NCI-H1048 (cell line): ENCODE data around the gene USP25.

Source experiments
- DNase-seq: peaks from one replicate; lab custom pipeline; 2025; lab: John Stamatoyannopoulos, UW

Gene USP25

DNA sequence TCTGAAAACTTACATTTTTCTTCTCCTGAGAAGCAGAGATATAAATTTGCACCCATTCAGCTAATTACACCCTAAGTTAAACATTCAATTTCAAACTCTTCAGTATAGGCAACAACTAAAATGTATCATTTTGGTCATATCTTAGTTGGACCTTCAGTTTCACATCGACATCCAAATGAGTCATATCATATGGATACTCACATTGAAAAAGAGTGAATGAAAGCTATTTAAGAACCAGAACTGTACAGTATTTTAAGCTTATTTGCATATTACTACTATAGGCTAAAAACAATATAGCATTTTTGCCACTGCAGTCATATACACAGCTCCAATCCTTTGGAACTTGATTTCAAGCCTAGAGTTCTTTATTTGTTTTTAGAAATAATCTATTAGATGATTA lies 33.6 kb downstream of the USP25 start:
- no peak for DNase-seq

DNA sequence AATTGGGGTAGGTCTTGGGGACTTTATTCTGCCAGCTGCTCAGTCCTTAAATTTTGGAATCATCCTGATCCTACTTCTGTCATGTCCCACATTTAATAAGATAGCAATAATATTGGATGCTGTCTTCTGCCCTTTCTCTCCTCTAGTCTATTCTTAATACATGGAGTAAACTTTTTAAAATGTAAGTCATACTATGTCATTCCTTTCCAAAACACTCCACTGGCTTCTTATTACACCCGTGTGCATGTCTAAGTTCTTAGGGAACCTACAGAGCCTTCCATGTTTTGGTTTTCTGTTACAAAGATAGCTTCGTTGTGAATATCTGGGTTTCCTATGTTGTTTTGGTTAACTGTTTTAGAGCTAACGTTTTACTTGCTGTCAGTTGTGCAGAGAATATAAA lies 35.1 kb downstream of the USP25 start:
- DNase-seq, result no peak

DNA sequence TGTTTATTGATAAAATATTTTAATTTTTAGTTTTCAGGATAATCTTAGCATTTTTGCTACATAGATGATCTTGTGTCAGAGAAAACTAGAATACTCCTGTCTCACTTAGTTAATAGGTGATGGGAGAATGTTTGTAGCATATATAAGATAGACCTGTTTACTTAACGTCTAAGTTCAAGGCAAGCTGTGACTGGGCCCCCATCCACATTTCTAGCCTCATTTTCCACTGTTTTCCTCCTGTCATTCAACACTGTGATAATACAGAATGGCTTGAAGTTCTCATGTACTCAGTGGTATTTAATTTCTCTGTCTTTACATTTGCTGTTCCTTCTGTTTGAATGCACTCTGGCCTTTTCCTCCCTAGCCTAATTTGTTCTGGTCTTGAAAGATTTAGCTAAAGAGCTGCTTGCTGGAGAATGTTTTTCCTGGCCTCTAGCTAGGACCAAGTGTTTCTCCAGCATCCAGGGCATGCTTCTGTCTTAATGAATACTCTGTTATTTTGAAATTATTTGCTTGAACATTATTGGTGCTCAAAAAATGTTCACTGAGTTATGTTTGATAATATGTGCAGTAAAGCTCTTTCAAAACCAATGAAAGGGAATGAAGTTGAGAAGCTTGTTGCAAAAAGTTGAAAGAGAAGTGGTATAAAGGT lies 37.3 kb downstream of the USP25 start:
- DNase-seq, result no peak

DNA sequence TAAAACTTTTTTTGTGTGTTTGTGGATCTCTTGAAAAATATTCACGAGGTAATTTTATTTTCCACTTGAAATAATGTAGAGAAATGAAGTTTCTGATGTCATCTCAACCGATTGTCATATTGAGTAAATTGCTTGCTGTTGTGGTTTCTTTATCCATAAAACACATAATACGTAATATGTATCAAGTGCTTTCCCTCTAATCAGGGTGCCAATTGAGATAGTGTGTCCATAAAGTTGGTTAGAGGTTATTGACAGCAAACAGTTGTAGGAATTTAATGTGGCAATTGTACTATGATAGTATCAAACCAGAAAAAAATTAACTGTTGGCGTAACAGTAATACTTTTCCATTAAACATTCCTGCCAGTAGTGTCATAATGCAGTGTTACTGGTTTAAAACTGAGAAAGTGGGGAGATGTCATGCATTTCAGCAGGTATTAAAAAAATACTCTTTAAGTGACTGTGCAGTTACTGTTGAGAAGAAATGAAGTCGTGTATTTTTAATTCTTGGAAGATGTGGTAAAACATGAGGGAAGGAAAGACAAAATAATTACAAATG lies 38.3 kb downstream of the USP25 start:
- DNase-seq, result no peak

DNA sequence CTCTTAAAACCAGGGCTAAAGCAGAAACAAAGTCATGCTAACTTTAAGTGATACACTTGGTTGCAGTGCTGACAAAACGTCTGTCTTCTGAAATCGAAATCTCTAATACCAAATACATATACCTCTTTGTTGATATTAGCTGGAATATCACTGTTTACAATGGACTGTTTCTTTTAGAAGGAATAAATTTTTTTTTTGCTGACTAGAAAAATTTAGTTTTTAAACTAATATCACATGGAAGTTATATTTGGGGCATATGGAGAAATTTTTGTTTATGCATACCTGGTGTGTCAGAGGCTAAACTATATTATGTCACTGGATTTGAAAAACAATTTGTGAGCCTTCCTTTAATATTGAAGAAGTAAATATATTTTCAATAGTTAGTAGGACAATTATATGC lies 39.1 kb downstream of the USP25 start:
- DNase-seq, result no peak

DNA sequence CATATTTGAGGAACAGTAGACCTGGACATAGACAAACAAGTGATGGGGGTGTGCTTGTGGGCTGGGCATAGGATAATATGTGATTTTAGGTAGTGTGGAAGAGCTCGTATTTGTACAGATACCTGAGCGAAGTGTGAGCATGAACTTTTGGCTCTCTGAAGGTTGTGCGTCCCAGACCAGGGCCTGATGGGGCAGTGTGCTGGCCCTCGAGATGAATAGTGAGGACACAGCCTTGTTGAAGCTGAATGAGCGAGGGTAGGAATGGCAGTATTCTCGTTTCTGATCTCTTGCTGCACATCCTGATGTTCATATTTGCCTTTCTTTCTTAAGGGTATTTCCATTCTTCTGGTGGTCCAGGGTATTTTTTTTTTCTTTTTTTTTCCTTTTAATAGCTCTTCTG lies 41.5 kb downstream of the USP25 start:
- no peak for DNase-seq

DNA sequence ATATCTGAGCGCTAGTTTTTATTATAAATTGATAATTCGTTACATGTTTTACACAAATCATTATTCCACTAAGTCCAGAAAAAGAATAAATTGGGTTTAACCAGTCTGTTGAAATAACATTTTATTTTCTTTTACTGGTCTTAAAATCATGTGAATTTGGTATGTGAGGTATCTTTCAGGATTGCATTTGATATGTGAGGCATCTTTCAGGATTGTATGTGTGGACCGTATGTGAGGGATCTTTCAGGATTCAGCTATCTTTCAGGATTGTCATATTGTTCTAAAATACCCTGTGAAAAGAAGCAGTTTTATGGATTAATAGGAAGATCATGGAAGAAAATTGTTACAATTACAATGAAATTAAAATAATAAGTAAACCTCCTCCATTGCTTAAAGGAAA lies 42.9 kb downstream of the USP25 start:
- DNase-seq, result no peak

DNA sequence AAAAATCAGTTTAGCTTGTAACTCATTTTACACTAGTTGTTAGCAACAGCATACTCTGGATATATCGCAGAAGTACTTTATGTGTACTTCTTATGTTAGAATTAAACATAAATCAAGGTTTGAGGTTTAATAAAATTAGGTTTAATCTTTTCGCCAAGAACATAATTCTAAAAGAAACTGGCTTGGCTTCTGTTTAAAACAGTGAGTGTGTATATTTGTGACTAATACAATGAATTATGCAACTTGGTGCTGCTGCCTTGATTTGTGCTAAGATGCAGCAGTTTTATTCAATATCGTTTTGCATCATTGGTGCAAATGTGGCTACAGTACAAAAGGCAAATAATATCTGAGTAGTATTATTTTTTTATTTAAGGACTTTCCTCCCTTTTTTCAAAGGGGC lies 44.8 kb downstream of the USP25 start:
- DNase-seq, result no peak

DNA sequence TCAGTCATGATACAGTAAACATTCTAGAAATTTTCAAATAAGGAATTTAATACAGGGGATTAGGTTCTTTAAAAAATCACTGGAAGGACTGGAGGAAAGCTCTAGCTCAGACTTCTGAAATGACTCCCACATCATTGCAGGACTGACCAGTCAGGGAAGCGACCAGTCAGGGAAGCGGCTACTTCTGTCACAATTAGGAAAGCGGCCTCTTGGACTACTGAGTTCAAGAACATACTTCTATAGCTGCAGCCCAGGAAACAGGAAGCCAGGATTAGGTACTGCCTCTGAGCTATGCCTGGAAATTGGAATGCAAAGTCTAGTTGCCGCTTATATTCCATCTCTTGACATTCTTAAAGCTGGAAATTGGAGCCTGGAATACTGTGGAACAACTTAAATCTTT lies 45.5 kb downstream of the USP25 start:
- DNase-seq, result no peak

DNA sequence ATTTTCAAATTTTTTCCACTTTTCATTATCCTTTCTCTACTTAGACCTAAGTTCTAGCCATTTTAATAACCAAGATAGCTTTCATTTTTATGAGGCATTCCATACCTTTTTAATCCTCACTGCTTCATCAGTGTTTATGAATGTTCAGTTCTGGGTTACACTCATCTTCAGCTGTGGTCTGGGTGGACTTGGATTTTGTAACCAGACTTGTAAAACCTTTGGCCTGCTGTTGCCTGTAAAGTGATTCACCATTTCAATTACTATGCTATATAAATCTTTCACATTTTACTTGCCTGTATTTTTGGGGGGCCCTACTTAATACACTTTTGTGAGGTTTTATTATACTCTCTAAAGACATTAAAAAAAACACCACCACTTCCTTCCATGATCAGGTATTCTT lies 46.2 kb downstream of the USP25 start:
- DNase-seq, result no peak

DNA sequence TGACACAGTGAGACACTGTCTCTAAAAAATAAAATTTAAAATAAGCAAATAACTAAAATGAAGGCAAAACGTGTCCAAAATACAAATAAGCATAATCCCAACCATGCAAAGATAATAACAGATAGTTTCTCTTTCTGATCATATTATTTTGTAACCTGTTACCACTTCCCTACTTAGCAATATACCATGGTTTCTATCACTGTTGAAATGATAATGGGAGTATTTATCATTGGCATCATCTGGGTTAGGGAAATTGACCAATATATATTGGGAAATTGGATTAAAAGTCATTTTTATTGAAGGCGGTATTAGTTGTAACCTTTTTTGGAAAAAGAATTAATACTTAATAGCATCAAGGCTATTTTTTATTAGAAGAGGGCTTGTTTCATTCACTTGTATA lies 47.0 kb downstream of the USP25 start:
- no peak for DNase-seq

DNA sequence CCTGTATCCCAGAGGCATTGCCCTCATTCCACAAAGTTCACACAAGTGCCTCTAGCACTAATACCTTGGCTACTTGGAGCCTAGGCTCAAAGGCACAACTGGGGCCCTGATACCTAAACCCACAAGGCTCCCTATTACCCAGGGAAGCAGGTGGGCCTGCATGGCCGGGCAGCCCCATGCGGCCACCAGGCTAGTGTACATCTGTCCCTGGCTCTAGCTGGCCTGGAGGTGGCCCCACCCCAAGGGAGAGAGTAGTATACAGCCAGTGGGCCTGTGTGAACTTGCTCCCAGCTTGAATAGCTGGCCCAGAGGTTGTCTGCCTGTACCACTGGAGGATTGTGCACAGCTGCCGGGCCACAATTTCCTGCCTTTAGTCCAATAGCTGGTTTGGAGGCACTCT lies 52.2 kb downstream of the USP25 start:
- no peak for DNase-seq

DNA sequence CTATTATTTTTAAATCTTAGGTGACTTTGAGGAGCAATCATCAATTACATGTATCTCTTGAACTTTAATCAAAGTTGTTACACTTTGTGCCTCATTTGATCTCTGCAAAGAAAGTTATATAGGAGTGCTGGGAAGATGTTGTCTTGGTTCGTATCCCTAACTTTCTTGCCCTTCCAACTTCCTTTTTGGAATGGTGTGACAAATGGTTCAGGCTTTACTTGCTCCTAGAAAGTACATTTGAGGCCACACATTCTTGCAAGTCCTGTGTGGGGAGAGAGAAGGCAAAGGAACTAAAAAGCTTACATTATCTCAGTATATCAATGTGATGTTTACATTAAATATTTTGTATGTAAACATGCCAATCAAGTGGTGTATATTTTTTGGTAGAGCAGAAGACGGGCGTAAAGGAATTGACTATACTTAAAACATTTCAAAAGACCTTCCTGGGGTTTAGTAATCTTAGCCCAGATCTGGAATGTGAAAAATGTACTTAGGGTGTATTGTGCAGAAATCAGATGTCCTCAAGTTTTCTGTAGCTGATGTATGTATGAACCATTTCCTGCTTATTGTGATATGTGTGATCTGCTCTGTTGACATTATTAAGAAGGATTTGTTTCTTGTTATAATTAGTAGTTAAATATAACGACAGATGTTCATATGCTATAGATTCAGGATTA lies 59.2 kb downstream of the USP25 start:
- no peak for DNase-seq

DNA sequence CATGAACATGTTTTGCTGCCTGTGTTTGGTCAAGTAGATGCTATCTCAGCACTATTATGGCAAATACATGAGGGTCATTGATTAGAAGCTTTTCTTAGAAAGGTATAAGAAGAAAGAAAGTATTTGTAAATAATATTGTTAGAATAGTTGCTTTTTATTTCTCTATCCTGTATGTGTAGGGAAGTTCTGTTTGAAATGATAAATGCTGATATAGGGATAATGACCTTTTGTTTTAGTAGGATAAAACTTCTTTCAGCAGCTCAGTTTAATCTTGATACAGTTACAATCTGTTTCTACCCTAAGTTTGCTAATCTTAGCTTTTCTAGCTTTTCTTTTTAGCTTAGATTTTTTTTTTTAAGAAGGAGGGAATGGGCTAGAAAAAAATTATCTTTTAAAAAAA lies 63.3 kb downstream of the USP25 start:
- no peak for DNase-seq

DNA sequence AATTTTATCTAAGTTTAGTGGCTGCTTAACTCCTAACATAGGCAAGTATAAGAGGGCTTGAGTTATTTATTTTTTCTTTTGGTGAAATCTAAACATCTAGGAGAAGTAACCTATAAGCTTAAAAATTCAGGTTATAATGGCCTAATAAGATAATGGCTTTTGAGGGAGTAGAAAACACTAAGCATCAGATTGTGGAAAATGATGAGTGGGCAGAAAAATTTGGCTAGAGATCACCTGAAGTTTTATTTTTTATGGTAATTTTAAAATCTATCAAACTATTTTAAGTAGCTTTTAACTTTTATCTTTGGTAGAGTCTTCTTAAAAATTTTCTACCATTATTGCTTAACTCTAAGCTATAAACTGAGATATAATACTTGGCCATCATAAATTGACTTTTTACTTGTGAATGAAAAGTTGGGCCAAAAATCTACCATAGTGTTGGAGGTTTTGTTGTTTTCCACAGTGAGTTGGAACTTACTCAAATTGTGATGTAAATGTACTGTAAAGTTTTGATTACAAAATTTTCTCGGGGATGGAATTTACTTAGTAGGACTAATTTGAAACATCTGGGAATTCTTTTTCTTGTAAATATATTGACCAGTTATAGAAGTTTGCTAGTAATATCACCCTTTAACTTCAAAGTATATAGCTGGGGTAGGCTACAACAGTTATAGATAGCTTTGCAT lies 63.9 kb downstream of the USP25 start:
- no peak for DNase-seq

DNA sequence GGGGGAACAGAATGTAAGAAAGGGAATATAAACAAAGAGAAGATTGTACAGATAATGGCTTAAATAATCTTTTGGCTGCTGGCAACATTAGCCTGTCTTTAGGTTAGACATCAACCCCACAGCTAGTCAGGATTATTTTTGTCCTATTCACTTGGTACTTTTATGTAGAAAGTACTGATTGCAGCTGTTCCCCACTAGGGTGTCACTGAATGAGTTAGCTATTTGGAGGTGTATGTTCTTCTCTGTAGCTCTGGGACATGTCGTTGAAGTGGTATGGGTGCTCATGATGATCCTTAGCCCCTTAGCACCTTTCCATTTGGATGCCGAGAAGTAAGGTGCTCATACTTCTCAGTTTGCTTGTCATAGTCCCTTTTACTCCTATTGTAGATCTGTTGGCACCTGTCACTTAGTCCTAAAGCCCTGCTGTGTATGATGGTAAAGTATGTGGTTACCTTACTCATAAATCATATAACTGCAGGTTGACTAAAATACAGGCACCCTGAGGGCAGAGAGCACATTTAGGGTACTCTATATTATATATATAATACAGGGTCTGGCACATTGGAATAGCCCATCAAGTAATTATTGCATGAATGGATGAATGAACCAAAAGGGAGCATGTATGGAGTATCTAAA lies 64.6 kb downstream of the USP25 start:
- DNase-seq, result no peak

DNA sequence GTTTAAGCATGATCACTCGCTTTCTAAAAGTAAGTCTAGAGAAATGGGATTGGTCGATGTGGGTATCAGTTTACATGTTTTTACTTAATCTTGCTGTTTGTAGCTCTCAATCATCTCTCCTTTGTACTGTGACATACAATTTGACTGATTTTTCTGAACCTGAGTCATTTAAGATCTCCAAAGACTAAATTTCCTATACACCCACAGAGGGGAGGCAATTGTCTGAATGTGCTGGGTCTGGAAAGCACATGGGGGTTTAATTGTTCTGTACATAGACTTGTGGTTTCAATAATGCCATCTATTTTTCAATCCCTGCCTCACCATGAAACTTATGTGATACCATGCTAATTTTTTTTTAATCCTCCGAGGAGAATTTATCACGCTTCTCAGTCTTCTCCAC lies 65.8 kb downstream of the USP25 start:
- no peak for DNase-seq

DNA sequence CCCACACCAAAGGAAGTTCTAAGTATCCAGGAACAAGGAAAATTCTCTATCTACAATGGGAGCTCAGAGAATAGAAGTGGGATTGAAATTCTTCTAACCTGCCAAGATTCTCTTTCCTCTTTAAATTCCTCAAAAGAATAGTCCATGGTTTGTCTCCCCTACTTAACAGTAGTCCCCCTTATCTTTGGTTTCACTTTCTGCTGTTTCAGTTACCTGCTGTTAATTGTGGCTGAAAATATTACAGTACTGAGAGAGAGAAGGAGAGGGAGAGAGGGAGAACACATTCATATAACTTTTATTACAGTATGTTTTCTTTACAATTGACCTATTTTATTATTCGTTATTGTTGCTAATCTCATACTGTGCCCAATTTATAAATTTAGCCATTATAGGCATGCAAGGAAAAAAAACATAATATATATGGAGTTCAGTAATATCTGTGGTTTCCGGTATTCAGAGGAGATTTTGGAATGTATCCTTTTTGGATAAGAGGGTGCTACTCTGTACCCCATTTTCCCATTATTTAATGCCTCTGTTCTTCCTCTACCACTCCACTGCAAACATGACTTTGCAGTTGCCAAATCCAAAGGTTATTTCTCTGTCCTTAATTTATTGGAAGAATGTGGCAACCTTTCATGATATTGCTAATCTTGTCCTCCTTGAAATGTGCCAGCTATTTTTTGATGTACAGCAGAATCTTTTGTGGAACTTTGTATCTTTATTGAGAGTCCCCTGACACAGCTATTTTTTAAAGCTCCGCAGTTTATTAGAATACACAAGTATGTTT lies 68.0 kb downstream of the USP25 start:
- no peak for DNase-seq

DNA sequence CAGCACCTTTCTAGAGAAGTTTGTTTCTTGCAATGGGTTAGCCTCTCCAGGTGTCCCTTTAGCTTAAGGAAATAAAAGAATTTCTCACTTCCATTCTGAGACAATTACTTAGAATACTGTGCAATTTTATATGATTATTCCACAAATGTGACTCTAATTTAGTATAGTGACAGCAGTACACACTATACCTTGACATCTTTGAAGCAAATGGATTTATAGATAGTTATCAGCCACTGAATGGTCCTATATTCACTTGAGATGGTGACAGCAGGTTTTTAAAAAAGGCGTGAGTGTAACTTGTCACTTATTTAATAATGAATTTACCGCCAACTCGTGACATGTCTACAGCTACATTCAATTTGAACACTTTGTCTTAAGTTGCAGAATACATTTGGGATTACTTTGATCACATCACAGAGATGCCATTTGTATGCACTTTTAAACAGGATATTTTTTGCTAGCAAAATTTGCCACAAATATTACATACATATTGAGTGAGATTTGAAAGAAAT lies 71.6 kb downstream of the USP25 start:
- no peak for DNase-seq

DNA sequence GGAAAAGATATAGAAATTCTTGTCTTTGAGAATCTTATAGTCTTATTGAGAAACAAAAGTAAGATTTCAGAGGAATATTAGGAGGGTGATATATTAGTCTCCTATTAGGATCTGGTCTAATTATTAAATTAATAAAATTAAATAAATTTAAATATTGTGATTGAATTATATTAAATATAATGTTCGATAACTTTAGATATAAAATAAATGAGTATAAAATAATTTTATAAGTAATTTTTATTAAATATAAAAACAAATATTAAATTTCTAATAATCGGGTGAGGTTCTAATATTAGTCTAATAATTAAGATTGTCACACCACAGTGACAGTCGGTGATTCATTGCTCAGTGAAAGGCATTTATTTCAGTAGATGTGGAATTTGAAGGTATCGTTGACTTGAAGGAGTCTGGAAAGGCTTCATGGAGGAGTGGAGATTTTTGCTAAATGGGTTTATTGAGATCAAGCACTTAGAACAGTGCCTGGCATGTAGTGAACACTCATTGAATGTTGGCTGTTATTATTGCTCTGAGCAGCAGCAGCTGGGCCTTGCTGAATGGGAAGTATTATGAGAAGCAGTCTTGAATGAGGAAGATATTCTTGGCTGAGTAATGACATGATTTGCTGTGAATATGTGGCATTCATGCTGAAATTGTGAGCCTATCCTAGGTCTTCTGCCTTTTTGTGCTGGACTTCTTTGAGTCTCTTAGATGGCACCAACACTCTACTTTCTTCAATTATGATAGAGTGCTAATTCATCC lies 74.6 kb downstream of the USP25 start:
- DNase-seq, result no peak

DNA sequence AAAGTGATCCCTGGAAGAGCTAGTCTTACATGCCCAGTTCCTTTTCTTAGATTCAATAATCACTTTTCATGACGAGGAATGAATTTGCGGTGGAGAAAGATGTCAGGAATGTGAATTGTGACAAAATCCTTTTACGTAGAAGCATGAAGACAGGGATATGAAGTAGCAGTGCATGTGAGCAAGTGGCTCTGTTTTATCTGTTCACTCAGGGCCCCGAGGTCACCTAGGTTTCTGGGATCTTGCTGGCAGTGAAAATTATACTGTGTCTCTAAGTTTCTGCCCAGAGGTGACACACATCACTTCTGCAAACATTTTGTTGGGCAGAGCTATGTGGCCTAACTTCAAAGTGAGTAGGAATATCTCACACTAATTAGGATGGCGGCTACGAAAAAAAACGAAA lies 79.3 kb downstream of the USP25 start:
- no peak for DNase-seq
